HFFc6 (cell line): ENCODE results near the gene SULT1C4. TPM values are rescaled to one million over a fixed set of nuclear protein-coding genes. Genes with fewer than 3 reads are reported as not detected.

Experiments
- DNase-seq: peaks from one replicate; pipeline ENCODE4 v3.0.0-alpha.2; 2018
- H3K27ac Mint-ChIP-seq: 2 replicates; pipeline ENCODE4 v1.8.0; 2020; ENCODE audit warnings: mild to moderate bottlenecking, mixed read lengths
- H3K27me3 Mint-ChIP-seq: 2 replicates; pipeline ENCODE4 v1.8.0; 2021; ENCODE audit warnings: mild to moderate bottlenecking, moderate library complexity, mixed read lengths; ENCODE audit not compliant: insufficient read depth
- H3K36me3 Mint-ChIP-seq: 2 replicates; pipeline ENCODE4 v1.8.0; 2021; ENCODE audit warnings: low read depth, mixed read lengths
- H3K4me1 Mint-ChIP-seq: 2 replicates; pipeline ENCODE4 v1.8.0; 2020; ENCODE audit warnings: low read depth, mixed read lengths
- H3K4me3 Mint-ChIP-seq: 2 replicates; pipeline ENCODE4 v1.8.0; 2020; ENCODE audit warnings: mild to moderate bottlenecking, moderate library complexity, mixed read lengths
- H3K9me3 Mint-ChIP-seq: 2 replicates; pipeline ENCODE4 v1.8.0; 2020; ENCODE audit warnings: mild to moderate bottlenecking, mixed read lengths
- total RNA-seq, 6 experiments: library from RNA; stranded (reverse); fragmentation: NEBNext Ultra II Directional; extraction: Animal tissue kit (Norgen Biotek cat#: 25700); gene quantifications; 2 replicates in 1 of 6; 3 replicates in 5 of 6; pipeline ENCODE4 v1.2.3, GENCODE V29; 2021
- TF ChIP-seq, protein P1 (sequence below): fragments of 200-600 bp; sonication (generic); IDR thresholded peaks from 2 replicates; pipeline ENCODE4 v1.5.0; 2021; ENCODE audit warnings: antibody characterized with exemption, mild to moderate bottlenecking

Gene SULT1C4
- total RNA-seq, 6 experiments from 2014 or later: not detected

DNA sequence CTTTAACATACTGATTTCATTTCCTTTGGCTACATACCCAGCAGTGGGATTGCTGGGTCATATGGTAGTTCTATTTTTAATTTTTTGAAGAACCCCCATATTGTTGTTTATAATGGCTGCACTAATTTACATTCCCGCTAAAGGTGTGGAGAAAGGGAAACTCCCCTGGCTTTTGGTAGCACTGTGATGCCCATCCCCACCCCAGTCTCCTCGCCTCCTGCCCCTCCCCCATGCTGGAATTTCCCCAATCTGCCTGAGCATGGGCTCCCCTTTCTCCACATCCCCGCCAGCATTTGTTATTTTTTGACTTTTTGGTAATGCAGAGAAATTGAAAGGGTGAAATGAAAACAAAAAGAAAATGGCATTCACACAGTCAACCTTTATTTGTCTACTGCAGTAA is 30.0 kb upstream of the SULT1C4 start:
- H3K27ac Mint-ChIP-seq: no peak overlapping the region
- peaks cover 8% of the 10 kb centered on the region for H3K27me3 Mint-ChIP-seq
- peaks cover 4% of the 10 kb centered on the region; the same call in 1 of the 2 replicates for H3K9me3 Mint-ChIP-seq
- no peak overlapping the region for H3K4me3 Mint-ChIP-seq
- no peaks in the 10 kb centered on the region for H3K36me3 Mint-ChIP-seq
- DNase-seq: no peak
- TF ChIP-seq, protein P1, sequence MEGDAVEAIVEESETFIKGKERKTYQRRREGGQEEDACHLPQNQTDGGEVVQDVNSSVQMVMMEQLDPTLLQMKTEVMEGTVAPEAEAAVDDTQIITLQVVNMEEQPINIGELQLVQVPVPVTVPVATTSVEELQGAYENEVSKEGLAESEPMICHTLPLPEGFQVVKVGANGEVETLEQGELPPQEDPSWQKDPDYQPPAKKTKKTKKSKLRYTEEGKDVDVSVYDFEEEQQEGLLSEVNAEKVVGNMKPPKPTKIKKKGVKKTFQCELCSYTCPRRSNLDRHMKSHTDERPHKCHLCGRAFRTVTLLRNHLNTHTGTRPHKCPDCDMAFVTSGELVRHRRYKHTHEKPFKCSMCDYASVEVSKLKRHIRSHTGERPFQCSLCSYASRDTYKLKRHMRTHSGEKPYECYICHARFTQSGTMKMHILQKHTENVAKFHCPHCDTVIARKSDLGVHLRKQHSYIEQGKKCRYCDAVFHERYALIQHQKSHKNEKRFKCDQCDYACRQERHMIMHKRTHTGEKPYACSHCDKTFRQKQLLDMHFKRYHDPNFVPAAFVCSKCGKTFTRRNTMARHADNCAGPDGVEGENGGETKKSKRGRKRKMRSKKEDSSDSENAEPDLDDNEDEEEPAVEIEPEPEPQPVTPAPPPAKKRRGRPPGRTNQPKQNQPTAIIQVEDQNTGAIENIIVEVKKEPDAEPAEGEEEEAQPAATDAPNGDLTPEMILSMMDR: no peak
- H3K4me1 Mint-ChIP-seq: no peaks in the 10 kb centered on the region

GRCh38 chr2:108348816-108349570 is 28.8 kb upstream of the SULT1C4 start:
- Mint-ChIP-seq H3K27me3 (peaks cover 8% of the 10 kb centered on the region), H3K27ac (no peak overlapping the region), H3K36me3 (no peaks in the 10 kb centered on the region), H3K4me3 (no peak overlapping the region), H3K4me1 (no peaks in the 10 kb centered on the region), H3K9me3 (no peaks in the 10 kb centered on the region)
- no peak for DNase-seq
- TF ChIP-seq, protein P1: no peak

- Mint-ChIP-seq H3K27ac (no peak overlapping the region), H3K27me3 (peaks cover 8% of the 10 kb centered on the region), H3K4me3 (no peak overlapping the region), H3K9me3 (no peaks in the 10 kb centered on the region), H3K4me1 (no peaks in the 10 kb centered on the region), H3K36me3 (no peaks in the 10 kb centered on the region)
- TF ChIP-seq, protein P1: no peak
- no peak for DNase-seq
These were observed 28.2 kb upstream of the SULT1C4 start for GRCh38 chr2:108349571-108349928.

DNA sequence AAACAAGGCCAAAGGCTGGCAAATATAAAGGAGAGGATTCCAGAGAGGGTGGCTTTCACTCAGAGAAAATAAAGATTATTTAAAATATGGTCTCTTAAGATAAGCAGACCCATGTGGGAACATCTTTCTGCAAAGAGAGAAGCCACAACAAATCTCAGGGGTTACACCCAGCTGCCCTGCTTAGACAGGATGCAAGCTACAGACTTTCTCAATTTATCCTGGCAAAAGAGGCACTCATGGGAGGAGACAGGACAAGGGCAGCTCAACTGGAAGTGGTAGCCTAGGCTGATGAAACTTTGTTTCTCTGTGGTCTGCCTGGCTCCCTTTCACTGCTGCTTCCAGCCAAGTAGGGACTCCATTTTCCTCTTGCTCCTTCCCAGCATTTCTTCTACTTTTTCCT is 25.9 kb upstream of the SULT1C4 start:
- Mint-ChIP-seq H3K27ac (no peak overlapping the region), H3K4me3 (no peak overlapping the region), H3K36me3 (no peaks in the 10 kb centered on the region), H3K27me3 (peaks cover 2% of the 10 kb centered on the region), H3K9me3 (no peaks in the 10 kb centered on the region), H3K4me1 (no peaks in the 10 kb centered on the region)
- no peak for DNase-seq
- TF ChIP-seq, protein P1: no peak

DNA sequence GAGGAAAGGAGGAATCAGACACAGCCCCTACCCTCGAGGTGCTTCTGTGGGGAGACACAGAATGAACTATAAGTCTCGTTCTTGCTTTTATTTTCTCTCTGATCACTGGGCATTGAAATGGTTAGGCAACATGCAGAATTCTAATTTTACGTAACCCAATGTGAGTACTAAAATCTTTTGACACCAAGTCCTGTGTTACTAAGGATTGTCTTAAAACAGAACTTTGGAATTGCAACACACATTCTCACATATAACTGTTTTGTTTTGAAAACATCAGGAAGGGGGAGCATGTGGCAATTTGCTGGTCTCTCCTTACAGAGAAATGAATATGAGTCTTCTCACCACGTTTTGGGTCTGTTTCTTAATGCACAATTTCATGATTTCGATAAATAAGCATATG is 23.6 kb upstream of the SULT1C4 start:
- Mint-ChIP-seq H3K9me3 (no peaks in the 10 kb centered on the region), H3K4me1 (no peaks in the 10 kb centered on the region), H3K36me3 (no peaks in the 10 kb centered on the region), H3K27me3 (peaks cover 2% of the 10 kb centered on the region), H3K27ac (no peak overlapping the region), H3K4me3 (no peak overlapping the region)
- TF ChIP-seq, protein P1: no peak
- DNase-seq: no peak
